ENCODE data around the gene HSD17B1.
A peak's percentile ranks its signal among the peaks of the same experiment; 100 is the strongest.

The HSD17B1 gene

GRCh38 chr17:42562388-42563142, 9.8 kb downstream of the HSD17B1 start:
- TF ChIP-seq, protein P1, sequence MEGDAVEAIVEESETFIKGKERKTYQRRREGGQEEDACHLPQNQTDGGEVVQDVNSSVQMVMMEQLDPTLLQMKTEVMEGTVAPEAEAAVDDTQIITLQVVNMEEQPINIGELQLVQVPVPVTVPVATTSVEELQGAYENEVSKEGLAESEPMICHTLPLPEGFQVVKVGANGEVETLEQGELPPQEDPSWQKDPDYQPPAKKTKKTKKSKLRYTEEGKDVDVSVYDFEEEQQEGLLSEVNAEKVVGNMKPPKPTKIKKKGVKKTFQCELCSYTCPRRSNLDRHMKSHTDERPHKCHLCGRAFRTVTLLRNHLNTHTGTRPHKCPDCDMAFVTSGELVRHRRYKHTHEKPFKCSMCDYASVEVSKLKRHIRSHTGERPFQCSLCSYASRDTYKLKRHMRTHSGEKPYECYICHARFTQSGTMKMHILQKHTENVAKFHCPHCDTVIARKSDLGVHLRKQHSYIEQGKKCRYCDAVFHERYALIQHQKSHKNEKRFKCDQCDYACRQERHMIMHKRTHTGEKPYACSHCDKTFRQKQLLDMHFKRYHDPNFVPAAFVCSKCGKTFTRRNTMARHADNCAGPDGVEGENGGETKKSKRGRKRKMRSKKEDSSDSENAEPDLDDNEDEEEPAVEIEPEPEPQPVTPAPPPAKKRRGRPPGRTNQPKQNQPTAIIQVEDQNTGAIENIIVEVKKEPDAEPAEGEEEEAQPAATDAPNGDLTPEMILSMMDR (IDR thresholded peaks at IDR 0.05; ENCODE audit: low read depth, low read length), result no peak
- DNase-seq (ENCODE audit: low read depth in 2 of 2), result peak; percentile 42 to 51
- H3K4me3 ChIP-seq (replicated peaks in 1 of 2; ENCODE audit: low read depth in 2 of 2, low read length in 2 of 2), result peak overlapping the region; percentile 90 to 91

- TF ChIP-seq, protein P1 (IDR thresholded peaks at IDR 0.05; ENCODE audit: low read depth, low read length), result no peak
- peak overlapping the region; percentile 90 to 91 for H3K4me3 ChIP-seq (replicated peaks in 1 of 2; ENCODE audit: low read depth in 2 of 2, low read length in 2 of 2)
- DNase-seq (ENCODE audit: low read depth in 2 of 2), result no peak
Measured at GRCh38 chr17:42563143-42563509, 10.4 kb downstream of the HSD17B1 start.

DNA sequence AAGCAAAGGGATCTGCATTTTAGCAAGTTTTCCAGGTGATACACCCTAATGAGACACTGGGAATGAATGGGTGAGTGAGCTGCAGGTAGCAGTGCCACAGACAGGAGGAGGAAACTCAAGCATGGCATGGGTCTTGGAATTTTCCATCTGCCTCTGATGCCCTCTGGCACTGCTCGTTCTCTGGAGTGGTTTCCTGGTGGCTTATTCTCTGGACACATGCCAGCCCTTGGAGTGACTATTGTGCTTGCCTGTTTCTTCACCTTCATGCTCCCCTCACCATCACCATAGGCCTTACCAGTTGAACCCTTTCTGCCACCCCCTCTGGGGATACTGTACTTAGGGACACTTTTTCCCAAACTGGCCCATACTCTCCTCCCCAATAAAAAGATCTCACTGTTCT, 10.8 kb downstream of the HSD17B1 start:
- no peak for DNase-seq (ENCODE audit: low read depth in 2 of 2)

DNA sequence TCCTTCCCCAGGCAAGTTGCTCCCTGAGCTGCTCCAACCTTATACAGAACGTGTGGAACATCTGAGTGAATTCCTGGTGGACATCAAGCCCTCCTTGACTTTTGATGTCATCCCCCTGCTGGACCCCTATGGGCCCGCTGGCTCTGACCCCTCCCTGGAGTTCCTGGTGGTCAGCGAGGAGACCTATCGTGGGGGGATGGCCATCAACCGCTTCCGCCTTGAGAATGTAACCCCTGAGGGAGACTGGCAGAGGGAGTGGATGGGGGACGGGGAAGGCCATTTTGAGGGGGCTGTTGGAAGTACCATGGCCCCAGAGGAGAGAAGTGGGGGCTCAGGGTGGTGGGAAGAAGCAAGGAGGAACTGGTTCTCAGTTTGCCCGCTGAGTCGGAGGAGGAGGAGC, 11.2 kb downstream of the HSD17B1 start:
- no peak for DNase-seq (ENCODE audit: low read depth in 2 of 2)
- H3K4me3 ChIP-seq (replicated peaks in 1 of 2; ENCODE audit: low read depth in 2 of 2, low read length in 2 of 2), result peak overlapping the region in 1 of 2 donors; percentile 91
- TF ChIP-seq, protein P1 (IDR thresholded peaks at IDR 0.05; ENCODE audit: low read depth, low read length), result no peak

More for the DNA sequence above, 10.8 kb downstream of the HSD17B1 start:
- peak overlapping the region; percentile 90 to 91 for H3K4me3 ChIP-seq (replicated peaks in 1 of 2; ENCODE audit: low read depth in 2 of 2, low read length in 2 of 2)
- TF ChIP-seq, protein P1 (IDR thresholded peaks at IDR 0.05; ENCODE audit: low read depth, low read length), result no peak

DNA sequence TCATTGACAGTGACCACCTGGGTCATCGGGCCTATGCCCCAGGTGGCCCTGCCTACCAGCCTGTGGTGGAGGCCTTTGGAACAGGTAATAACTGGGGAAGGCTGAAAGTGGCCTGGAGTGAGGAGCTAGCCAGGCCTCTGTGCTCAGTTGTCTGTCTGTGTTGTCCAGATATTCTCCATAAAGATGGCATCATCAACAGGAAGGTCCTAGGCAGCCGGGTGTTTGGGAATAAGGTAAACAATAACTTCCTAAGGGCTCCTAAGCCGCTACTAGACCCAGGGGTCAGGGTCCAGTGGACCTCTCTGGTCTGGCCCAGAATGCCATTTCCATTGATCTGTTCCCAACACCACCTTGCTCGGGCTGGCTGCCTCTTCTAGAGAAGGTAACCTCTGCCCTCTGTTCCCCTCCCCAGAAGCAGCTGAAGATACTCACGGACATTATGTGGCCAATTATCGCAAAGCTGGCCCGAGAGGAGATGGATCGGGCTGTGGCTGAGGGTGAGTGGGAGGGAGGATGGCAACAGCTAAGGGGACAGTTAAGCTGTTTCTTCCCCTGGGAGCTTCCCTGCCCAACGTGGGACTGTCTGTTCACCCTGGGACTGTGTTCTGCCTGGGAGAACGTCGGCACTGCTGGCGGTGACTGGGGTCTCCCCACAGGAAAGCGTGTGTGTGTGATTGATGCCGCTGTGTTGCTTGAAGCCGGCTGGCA, 12.2 kb downstream of the HSD17B1 start:
- H3K4me3 ChIP-seq (replicated peaks in 1 of 2; ENCODE audit: low read depth in 2 of 2, low read length in 2 of 2), result no peak overlapping the region
- no peak for DNase-seq (ENCODE audit: low read depth in 2 of 2)

DNA sequence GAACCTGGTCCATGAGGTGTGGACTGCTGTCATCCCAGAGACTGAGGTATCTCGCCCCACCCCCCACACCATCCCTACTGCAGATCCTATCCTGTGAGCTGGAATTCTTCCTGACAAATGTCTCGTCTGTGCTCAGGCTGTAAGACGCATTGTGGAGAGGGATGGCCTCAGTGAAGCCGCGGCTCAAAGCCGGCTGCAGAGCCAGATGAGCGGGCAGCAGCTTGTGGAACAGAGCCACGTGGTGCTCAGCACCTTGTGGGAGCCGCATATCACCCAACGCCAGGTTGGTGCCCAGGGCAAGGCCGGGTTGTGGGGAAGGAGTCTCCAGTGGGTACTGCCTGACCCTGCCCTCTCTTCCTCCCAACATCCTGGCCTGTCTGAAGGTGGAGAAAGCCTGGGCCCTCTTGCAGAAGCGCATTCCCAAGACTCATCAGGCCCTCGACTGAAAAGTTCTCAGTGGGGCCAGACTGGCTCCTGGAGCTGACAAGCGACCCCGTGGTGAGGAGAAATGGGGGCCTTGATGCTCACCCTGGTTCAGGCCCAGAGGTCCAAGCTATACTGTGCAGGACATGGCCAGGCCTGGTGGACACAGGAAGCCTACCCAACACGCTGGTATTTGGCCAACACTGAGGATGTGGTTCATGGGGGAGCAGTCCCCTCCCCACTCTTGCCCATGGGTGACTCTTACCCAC, 12.9 kb downstream of the HSD17B1 start:
- no peak overlapping the region for H3K4me3 ChIP-seq (replicated peaks in 1 of 2; ENCODE audit: low read depth in 2 of 2, low read length in 2 of 2)
- TF ChIP-seq, protein P1 (IDR thresholded peaks at IDR 0.05; ENCODE audit: low read depth, low read length), result no peak
- DNase-seq (ENCODE audit: low read depth in 2 of 2), result no peak

More for the DNA sequence above, 12.2 kb downstream of the HSD17B1 start:
- TF ChIP-seq, protein P1 (IDR thresholded peaks at IDR 0.05; ENCODE audit: low read depth, low read length), result no peak
